DND-41 (cell line): ENCODE measurements around the gene SLC25A41.

Source experiments
- EZH2 ChIP-seq: IDR thresholded peaks from 3 replicates; pipeline ENCODE4 v1.6.1; 2012; ENCODE audit warnings: borderline replicate concordance, low read depth, mild to moderate bottlenecking, moderate library complexity, low read length, inconsistent platforms; ENCODE audit not compliant: severe bottlenecking
- TF ChIP-seq, protein P1 (sequence below): IDR thresholded peaks from 2 replicates; pipeline ENCODE4 v1.5.1; 2012; ENCODE audit warnings: borderline replicate concordance, low read length, moderate library complexity, mild to moderate bottlenecking; ENCODE audit not compliant: poor library complexity, severe bottlenecking; ENCODE audit errors: extremely low read depth

DNA sequence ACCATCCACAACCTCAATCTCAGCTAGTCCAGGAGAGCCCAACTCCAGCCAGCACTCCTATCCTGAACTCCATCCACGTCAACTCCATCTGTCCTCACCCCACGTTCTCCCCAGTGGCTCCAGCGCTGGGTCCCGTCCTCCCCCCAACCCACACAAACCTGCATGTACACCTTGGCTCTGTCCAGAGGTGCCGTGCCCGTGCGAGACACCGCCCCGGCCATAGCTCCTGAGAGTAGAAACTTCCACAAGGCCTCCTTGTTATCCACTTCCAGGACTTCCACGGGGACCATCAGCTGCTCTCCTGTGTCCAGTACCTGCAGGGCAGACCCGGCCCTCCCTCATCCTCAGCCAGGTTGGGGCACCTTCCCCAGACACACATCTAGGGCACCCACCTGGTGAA, 1.7 kb downstream of the SLC25A41 start:
- TF ChIP-seq, protein P1, sequence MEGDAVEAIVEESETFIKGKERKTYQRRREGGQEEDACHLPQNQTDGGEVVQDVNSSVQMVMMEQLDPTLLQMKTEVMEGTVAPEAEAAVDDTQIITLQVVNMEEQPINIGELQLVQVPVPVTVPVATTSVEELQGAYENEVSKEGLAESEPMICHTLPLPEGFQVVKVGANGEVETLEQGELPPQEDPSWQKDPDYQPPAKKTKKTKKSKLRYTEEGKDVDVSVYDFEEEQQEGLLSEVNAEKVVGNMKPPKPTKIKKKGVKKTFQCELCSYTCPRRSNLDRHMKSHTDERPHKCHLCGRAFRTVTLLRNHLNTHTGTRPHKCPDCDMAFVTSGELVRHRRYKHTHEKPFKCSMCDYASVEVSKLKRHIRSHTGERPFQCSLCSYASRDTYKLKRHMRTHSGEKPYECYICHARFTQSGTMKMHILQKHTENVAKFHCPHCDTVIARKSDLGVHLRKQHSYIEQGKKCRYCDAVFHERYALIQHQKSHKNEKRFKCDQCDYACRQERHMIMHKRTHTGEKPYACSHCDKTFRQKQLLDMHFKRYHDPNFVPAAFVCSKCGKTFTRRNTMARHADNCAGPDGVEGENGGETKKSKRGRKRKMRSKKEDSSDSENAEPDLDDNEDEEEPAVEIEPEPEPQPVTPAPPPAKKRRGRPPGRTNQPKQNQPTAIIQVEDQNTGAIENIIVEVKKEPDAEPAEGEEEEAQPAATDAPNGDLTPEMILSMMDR = no peak
- TF ChIP-seq EZH2 = no peak
